Subcutaneous abdominal adipose tissue (tissue), 5 donors: ENCODE data around the gene RNF212.
"Not testable (repeated sequence)": the region's sequence is repeated elsewhere in the genome, so short reads cannot be mapped to it uniquely, and the experiment has no call there.

ENCODE experiments used
- H3K27ac ChIP-seq: one replicate; pipeline ENCODE4 v1.7.0; 2013; ENCODE audit warnings: low read depth, mild to moderate bottlenecking, inconsistent platforms, low read length, moderate library complexity
- H3K27me3 ChIP-seq, 5 donors: one replicate each; pipeline ENCODE4 v1.7.0; 2013; ENCODE audit warnings: low read length in 5 of 5, inconsistent platforms in 1 of 5; ENCODE audit not compliant: control insufficient read depth in 5 of 5, insufficient read depth in 4 of 5
- H3K36me3 ChIP-seq, 5 donors: one replicate each; pipeline ENCODE4 v1.7.0; 2013; ENCODE audit warnings: low read length in 5 of 5; ENCODE audit not compliant: control insufficient read depth in 5 of 5, insufficient read depth in 5 of 5
- H3K4me1 ChIP-seq, 5 donors: one replicate each; pipeline ENCODE4 v1.7.0; 2013; ENCODE audit warnings: low read length in 5 of 5, mild to moderate bottlenecking in 3 of 5, moderate library complexity in 1 of 5; ENCODE audit not compliant: control insufficient read depth in 5 of 5, insufficient read depth in 5 of 5
- H3K4me3 ChIP-seq, 5 donors: one replicate each; pipeline ENCODE4 v1.7.0; 2013; ENCODE audit warnings: low read length in 5 of 5, low read depth in 1 of 5
- H3K9ac ChIP-seq, 5 donors: one replicate each; pipeline ENCODE4 v1.7.0; 2013; ENCODE audit warnings: low read length in 5 of 5, mild to moderate bottlenecking in 4 of 5, moderate library complexity in 3 of 5
- H3K9me3 ChIP-seq, 5 donors: one replicate each; pipeline ENCODE4 v1.7.0; 2013; ENCODE audit warnings: low read length in 5 of 5; ENCODE audit not compliant: control insufficient read depth in 5 of 5
- donor health status: healthy.
- donor health status: healthy.
- donor health status: healthy.
- donor health status: healthy.
- donor health status: healthy.

Gene RNF212

GRCh38 chr4:1150875-1151274, 37.5 kb upstream of the RNF212 start:
- H3K4me1 ChIP-seq = peaks cover 5 to 14% (median 11%) of the 10 kb centered on the region in 5 donors
- H3K9ac ChIP-seq = no peak overlapping the region
- H3K27ac ChIP-seq = no peak overlapping the region
- H3K9me3 ChIP-seq = peaks cover 0 to 3% (median 0%) of the 10 kb centered on the region in 5 donors
- peaks cover 0 to 3% (median 0%) of the 10 kb centered on the region in 5 donors for H3K27me3 ChIP-seq
- H3K4me3 ChIP-seq = no peak overlapping the region
- no peaks in the 10 kb centered on the region for H3K36me3 ChIP-seq

- Histone ChIP-seq H3K9ac (no peak overlapping the region), H3K27me3 (no peaks in the 10 kb centered on the region), H3K4me1 (peaks cover 0 to 7% (median 3%) of the 10 kb centered on the region in 5 donors), H3K9me3 (no peaks in the 10 kb centered on the region), H3K4me3 (no peak overlapping the region), H3K36me3 (no peaks in the 10 kb centered on the region), H3K27ac (no peak overlapping the region)
Observed at GRCh38 chr4:1139860-1140259, 26.5 kb upstream of the RNF212 start.

GRCh38 chr4:1137850-1138249, 24.5 kb upstream of the RNF212 start:
- Histone ChIP-seq H3K9me3 (no peaks in the 10 kb centered on the region), H3K9ac (peak overlapping the region in 1 of 5 donors; percentile 27), H3K27me3 (no peaks in the 10 kb centered on the region), H3K36me3 (no peaks in the 10 kb centered on the region), H3K4me1 (peaks cover 0 to 7% (median 3%) of the 10 kb centered on the region in 5 donors), H3K4me3 (peak overlapping the region in 3 of 5 donors; percentile 49 to 52 (median 49)), H3K27ac (no peak overlapping the region)

DNA sequence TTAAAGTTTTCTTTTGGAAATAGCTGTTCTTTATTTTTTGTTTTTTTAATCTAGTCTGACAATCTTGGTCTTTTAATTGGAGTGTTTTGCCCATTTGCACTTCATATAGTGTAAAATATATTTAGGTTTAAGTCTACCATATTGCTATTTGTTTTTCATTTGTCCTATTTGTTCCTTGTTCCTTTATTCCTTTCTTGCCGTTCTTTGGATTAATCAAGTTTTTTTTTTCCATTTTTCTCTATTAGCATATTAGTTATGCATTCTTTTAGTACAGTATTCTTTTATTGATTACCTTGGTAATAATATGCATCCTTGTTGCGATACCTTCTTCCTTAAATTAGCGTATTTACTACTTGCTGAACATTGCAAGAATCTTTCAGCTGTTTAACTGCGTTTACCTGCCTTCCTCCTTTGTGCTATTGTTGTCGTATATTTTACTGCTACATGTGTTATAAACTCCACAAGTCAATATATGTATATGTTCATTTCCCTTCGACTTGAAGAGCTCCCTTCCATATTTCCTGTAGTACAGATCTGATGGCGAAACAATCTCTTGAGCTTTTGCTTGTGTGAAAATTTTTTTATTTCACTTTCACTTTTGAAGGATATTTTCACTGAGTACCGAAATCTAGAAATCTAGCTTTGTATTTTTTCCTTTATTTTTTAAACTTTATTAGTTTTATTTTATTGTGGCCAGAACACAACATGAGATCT, 23.9 kb upstream of the RNF212 start:
- Histone ChIP-seq H3K27ac (no peak overlapping the region), H3K9ac (peak overlapping the region in 1 of 5 donors; percentile 27)

DNA sequence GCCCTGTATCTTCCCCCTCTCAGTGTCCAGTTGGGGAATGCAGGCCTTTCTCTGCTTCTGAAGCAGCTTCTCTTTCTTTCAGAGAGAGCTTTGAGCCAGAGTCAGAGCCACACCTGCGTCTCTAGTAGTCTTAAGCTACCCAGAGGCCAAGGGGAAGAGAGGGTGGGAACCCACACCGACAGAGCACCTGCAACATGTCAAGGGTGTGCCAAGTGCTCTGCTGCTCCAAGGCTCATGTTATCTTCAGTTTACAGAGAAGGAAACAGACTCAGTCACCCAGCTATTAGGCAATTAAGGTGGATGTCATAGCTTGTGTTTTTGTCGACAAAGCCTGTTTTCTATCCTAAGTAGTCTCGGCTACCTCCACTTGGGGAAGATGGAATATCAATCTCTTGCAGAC, 22.7 kb upstream of the RNF212 start:
- Histone ChIP-seq H3K36me3 (no peaks in the 10 kb centered on the region), H3K9ac (no peak overlapping the region), H3K27ac (no peak overlapping the region)

More for the DNA sequence above, 23.9 kb upstream of the RNF212 start:
- H3K4me1 ChIP-seq = peaks cover 0 to 7% (median 3%) of the 10 kb centered on the region in 5 donors
- H3K36me3 ChIP-seq = no peaks in the 10 kb centered on the region
- H3K4me3 ChIP-seq = peak overlapping the region; percentile 47 to 52 (median 49)
- H3K9me3 ChIP-seq = no peaks in the 10 kb centered on the region
- no peaks in the 10 kb centered on the region for H3K27me3 ChIP-seq

GRCh38 chr4:1133033-1133432, 19.7 kb upstream of the RNF212 start:
- Histone ChIP-seq H3K27ac (no peak overlapping the region), H3K9ac (no peak overlapping the region), H3K4me3 (no peak overlapping the region), H3K27me3 (no peaks in the 10 kb centered on the region), H3K9me3 (peaks cover 0 to 3% (median 0%) of the 10 kb centered on the region in 5 donors), H3K36me3 (no peaks in the 10 kb centered on the region), H3K4me1 (peaks cover 2 to 10% (median 7%) of the 10 kb centered on the region in 5 donors)

More for the DNA sequence above, 22.7 kb upstream of the RNF212 start:
- H3K4me1 ChIP-seq = peaks cover 0 to 7% (median 3%) of the 10 kb centered on the region in 5 donors
- no peak overlapping the region for H3K4me3 ChIP-seq
- no peaks in the 10 kb centered on the region for H3K27me3 ChIP-seq
- H3K9me3 ChIP-seq = no peaks in the 10 kb centered on the region

- Histone ChIP-seq H3K27ac (no peak overlapping the region), H3K4me1 (peaks cover 0 to 9% (median 3%) of the 10 kb centered on the region in 5 donors), H3K27me3 (no peaks in the 10 kb centered on the region), H3K9me3 (peaks cover 0 to 3% (median 0%) of the 10 kb centered on the region in 5 donors), H3K4me3 (no peak overlapping the region), H3K36me3 (no peaks in the 10 kb centered on the region), H3K9ac (no peak overlapping the region)
Observed at GRCh38 chr4:1130316-1131186, 17.2 kb upstream of the RNF212 start.

- H3K9me3 ChIP-seq = peaks cover 0 to 3% (median 0%) of the 10 kb centered on the region in 5 donors
- peaks cover 0 to 9% (median 3%) of the 10 kb centered on the region in 5 donors for H3K4me1 ChIP-seq
- no peak overlapping the region for H3K27ac ChIP-seq
- H3K9ac ChIP-seq = no peak overlapping the region
- H3K4me3 ChIP-seq = no peak overlapping the region
- H3K27me3 ChIP-seq = no peaks in the 10 kb centered on the region
- no peaks in the 10 kb centered on the region for H3K36me3 ChIP-seq
Observed at GRCh38 chr4:1126506-1126905, 13.1 kb upstream of the RNF212 start.

DNA sequence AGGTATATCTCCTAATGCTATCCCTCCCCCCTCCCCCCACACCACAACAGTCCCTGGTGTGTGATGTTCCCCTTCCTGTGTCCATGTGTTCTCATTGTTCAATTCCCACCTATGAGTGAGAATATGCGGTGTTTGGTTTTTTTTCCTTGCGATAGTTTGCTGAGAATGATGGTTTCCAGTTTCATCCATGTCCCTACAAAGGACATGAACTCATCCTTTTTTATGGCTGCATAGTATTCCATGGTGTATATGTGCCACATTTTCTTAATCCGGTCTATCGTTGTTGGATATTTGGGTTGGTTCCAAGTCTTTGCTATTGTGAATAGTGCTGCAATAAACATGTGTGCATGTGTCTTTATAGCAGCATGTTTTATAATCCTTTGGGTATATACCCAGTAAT, 12.1 kb upstream of the RNF212 start:
- not testable (repeated sequence) for H3K4me3 ChIP-seq, H3K27ac ChIP-seq, H3K27me3 ChIP-seq, H3K4me1 ChIP-seq, H3K9ac ChIP-seq, H3K36me3 ChIP-seq, H3K9me3 ChIP-seq

DNA sequence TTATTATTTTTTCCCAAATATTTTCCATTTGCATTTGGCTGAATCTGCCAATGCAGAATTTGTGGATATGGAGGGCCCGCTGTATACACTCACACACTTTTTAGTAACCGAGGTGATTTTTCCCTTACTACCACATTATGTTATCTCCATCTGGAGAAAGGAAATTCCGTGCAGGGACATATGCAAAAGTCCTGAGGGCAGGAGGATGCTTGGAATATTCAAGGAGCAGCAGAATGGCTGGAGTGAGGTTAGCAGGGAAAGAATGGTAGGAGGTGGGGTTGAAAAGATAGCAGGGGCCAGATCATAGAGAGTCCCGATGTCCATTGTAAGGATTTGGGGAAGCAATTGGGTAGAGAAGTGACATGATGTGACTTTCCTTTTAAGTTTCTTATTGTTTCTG, 11.5 kb upstream of the RNF212 start:
- no peak overlapping the region for H3K4me3 ChIP-seq
- H3K36me3 ChIP-seq = no peaks in the 10 kb centered on the region
- peaks cover 0 to under 1% (median 0%) of the 10 kb centered on the region in 5 donors for H3K4me1 ChIP-seq
- H3K27ac ChIP-seq = no peak overlapping the region
- no peaks in the 10 kb centered on the region for H3K27me3 ChIP-seq
- peaks cover 0 to under 1% (median 0%) of the 10 kb centered on the region in 5 donors for H3K9me3 ChIP-seq
- no peak overlapping the region for H3K9ac ChIP-seq
